Activated CD8-positive, alpha-beta memory T cell treated with anti-CD3 and anti-CD28 coated beads, Interleukin-2, amount 50 U/mL, for 48 hours (primary cell): ENCODE data around the gene CTBP2.
"Not testable (repeated sequence)": the region's sequence is repeated elsewhere in the genome, so short reads cannot be mapped to it uniquely, and the experiment has no call there.

Experiments
- DNase-seq: peaks from one replicate; pipeline ENCODE4 v3.0.0-alpha.2; 2020

The CTBP2 gene

DNA sequence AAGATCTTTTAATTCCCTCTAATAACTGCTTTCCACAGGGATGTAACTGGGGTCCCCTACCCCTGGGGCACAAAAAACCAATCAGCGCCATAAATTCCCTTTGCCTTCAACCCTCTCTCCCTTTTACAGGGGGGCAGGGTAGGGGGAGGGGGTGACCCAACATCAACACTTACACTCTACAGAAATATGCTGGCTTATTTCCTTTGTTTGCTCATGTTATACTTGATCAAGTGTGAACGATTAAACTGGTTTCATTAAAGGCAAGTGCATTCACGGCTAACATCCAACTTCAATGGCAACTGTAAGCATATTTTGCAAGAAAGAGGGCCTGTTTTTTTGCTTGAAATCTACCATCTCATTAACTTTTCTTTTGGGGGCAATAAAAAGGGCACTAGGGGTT is 2.9 kb downstream of the CTBP2 start:
- DNase-seq = no peak

DNA sequence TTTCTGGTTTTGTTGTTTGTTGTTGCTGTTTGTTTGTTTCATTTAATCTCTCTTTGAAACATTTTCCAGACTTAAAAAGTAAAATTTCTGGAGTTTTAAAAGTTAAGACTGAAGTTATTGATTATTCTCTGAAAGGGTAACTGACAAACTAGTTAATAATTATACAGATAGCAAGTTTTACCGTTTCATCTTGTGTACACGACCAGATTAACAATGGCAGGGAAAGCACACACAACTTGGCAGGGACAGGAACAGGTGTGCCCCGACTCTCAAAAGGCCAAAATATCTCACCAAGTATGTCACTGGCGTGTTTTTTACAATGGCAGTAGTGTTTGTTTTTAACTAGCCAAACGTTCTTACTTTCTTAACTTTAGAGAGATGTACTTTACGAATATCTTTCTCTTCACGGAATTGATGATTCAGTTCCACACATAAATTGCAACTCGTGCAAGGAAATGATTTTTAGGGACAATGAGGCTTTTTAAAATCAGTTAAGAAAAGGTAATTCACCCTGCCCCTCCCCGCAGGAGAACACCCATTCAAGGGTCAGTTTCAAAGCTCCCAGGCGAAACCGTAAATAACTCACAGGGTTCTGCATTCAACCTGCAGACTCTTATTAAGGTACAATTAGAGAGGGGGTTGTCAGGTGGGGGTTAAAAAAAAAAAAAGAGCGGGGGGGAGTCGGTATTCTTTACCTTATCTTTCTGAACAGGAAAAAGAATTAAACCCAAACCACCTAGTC is 3.5 kb downstream of the CTBP2 start:
- DNase-seq = no peak

- no peak for DNase-seq
Observed at GRCh38 chr10:125156196-125156595, 4.2 kb downstream of the CTBP2 start.

DNA sequence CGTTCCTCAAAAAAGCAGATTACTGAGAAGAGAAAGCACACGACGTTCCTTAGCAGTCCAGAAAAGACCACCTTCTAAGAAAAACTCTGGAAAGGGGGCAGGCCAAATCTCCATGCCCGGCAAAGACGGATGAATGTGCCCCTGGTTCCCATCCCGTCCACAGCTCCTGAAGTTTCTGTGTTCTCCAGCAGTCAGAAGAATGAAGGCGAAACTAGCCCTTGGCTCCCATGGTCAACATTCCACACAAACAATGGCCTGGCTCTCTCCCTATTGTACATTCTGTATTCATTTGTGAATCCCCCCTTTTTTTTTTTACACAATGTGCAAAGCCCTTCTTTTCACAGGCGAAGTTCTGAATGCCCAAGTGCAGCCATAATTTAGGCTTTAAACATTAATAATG is 5.3 kb downstream of the CTBP2 start:
- DNase-seq = no peak

DNA sequence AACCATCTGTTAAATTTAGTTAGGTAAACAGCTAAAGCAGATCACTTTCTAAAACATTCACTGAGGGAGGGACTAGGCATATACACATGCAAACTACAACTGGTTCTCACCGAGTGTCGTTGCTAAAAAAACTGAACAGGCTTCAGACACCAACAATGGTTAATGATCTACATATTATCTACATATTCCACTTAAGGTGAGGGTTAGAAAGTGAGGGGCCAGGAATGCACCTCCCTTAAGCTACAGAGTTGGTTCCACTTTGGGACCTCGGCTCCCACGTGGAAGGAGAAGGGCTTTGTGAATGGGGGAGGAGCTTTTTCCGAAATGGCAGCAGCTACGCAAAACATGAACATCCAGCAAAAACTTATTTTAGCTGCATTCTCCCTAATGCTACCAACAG is 5.8 kb downstream of the CTBP2 start:
- no peak for DNase-seq

DNA sequence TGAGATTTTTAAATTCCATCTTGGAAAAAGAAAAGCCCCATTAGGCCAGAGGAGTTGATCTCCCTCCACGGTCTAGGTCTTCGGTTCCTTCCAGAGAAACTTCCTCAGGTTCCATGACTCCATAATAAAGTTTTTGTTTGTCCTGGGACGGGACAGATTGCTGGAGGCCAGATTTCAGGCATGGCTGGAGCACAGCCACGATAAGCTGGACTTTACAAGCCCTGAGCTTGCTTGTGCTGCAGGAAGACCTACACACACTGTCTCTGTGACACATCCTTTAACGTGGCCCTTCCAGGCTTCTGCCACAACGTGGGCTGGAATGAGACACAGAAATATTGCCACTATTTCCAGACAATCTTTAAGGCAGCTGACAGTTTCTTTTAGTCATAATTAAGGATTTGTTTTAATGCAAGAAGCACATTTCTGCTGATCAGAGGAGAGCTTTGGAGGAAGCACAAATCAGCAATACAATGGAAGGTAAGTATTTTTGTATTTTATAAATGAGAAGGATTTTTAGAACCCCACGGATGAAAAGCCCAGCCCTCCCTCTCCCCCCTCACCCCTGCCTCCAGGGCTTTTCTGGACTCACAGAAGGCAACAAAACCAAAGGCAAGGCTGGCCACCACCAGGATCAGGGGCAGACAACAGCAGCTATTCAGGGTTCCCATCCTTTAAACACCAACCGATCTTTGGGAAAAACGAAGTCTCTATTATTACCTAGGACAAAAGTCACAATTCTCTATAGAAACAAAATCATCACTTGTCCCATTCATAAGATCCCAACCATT is 6.5 kb downstream of the CTBP2 start:
- DNase-seq = no peak

DNA sequence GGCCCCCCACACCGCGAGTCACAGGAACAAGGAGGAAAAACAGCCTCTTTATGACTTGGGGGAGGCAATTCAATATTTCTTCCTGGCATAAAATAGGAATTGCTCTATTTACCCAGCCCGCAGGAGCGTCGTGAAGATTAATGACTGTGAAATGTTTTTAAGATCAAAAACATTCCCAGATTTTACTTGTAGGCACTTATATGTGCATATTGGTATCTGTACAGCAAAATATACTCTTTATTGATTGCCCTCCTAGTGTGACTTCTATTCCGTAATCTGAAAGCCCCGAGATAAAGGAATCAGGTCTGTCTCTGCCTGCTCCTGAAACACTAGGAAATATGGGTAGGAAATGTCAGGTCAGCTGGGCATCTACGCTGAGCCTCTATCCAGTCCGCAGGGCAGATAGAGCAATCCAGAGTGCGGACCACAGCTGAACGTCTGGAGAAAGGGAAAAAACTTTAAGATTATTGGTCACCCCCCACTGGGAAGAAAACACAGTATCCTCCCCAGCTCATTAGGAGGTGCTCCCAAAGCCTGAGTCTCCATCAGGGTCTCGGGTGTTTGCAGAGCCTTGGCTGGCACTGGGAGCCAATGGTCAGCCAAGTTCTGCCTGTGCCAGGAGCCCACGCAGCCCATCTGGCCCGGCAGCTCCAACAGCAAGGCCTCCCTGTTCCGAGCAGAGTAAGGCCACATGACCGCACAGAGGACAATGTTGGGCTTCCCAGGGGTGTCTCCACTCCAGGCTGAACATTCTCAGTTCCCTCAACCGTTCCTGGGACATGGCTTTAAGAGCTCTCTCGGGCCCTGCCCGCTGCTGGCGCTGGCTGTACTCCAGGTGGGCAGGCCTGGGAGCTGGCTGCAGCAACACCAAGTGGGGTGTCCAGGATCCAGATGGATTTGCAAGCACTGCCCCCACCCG is 7.7 kb downstream of the CTBP2 start:
- no peak for DNase-seq

DNA sequence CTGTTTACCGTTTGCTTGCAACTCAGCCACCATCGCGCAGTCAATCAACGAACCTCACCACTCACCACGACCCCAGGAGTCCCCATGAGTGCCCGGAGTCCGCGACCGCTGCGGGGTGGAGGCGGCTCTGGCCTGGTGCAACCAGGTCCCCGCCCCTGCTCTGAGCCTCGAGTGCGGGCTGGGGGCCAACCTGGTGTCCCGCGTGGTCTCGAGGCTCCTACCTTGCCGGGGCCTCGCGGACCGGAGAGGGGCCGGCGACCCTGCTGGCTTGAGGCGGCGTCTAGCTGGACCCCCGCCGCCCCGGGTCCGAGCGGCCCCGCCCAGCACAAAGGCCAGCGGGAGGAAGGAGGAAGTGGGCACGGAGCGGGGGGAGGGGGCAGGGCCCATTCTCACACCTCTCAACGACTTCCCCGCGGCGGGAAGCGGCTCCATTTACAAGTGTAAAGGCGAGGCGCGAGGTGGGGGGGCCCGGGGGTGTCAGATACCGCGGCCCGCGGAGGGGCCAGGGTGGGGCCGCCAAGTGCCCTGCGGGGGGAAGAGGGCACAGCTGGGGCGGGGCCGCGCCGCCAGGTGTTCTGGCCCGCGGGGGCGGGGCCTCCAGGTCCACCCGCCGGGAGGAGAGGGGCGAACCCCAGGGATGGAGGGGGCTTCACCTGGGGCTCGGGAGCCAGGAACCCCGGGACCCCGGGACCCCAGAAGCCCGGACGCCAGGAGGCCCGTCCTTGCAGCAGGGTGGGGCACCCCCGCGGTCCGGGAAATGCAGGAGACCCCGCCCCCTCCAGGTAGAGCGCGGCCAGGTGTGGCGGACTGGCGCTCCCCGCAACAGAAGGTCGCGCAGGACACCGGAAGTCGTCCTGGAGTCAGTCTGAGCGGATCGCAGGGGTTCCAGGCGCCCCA is 8.6 kb downstream of the CTBP2 start:
- no peak for DNase-seq

DNA sequence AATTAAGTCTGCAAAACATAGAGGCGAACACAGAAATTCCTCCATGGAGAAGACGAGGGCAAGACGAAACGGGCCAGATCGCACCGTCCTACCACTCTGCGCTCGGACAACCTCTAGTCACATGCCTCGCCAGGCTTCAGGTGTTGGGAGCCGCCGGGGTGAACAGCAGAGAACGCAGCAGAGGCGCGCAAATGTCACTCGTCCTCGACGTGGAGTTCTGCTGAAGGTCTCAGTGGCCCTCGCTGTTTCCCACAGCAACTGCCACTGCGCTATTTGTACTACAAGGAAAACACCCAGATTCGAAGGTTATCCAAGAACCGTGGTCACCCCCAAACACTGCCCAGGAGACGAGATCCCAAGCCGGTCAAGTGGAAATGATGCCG is 9.2 kb downstream of the CTBP2 start:
- DNase-seq = no peak

GRCh38 chr10:125150376-125151083 is 9.8 kb downstream of the CTBP2 start:
- DNase-seq = not testable (repeated sequence)

DNA sequence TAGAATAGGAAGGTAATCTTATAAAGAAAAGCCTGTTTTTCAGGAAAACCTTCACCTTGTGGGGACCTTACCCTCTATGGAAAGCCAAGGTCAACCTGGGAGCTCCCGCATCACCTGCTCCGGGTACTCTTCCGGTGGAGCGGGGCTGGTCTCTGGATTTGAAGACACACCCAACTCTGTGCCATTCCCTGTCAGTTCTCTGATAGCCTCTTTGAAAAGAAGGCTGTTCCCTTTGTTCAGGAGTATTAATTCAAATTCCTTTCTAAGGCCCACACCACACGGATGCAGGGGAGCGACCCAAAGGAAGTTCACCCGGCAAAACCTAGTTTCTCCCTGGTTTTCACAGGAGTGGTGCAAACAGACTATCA is 10.7 kb downstream of the CTBP2 start:
- no peak for DNase-seq

- DNase-seq = no peak
Observed at GRCh38 chr10:125149036-125149679, 11.2 kb downstream of the CTBP2 start.

DNA sequence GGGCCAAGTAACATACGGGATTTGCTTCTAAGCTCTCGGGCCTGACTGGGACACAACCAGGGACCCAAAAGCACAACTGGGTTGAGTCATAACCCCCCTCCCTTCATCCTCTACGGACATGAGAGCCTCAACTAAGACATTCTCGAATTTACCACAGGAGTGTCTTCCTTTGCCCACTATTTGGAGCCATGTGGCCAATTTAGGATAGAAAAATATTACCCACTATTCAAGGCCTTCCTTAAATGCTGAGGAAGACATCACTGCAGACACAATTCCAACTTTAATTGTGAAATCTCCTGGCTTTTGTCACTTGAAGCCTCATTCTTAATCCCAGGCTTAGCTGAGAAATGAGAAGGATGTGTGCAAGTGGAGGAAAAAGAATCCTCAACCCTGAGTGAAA is 11.8 kb downstream of the CTBP2 start:
- no peak for DNase-seq

DNA sequence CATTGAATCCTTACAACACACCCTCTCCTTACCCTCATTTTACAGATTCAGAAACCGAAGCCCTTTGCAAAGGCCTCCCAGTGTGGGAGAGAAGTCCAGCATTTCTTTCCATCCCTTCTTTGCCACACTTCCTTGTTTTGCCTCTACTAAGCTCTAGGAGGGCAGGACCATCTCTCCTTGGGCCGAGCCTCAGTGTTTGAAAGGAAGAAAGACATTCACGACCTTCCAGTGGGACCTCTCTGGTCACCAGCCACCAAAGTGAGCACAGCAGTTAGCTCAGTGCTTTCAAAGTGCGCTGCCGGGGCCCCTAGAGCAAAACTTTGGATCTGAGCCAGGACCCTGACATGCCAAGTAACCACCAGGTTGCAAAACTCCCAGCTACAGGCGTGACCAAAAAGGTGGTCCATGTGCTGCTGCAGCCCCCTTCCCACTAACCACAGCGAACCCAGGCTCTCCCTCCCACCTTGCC is 12.4 kb downstream of the CTBP2 start:
- DNase-seq = no peak

DNA sequence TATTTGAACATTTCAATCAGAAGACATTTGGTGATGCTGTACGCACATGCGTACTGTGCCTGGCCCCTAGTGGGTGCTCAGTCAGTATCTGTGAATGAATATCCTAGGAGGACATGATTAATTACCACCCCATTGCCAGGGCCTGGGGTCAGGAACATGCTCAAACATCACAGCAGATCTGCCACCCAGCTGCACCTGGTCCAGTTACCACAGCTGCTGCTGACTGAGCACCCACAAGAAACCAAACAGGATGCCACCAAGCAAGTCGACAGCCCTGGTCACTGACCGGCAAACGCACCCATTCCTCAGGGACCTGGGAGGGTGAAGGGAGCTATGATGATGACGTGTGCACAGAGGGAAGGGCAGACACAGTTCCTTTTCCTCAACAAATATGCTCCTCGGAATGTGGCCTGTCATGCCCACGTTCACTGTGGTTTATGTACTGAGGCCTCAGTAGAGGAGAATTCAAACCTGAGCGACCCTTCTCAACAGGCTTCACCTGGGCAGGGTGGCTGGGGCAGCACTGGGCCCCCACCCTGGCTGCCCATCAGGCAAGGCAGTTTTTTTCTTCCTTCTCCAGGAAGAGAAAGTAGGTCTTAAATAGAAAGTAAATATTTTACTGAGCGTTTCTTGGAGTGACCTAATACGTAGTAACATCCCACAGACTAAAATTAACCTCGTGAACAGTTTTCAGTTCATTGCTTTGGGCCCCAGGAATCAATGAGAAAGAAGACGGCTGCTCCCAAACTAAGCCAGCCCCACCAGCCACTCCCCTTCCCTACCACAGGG is 13.4 kb downstream of the CTBP2 start:
- no peak for DNase-seq

GRCh38 chr10:125145636-125146035 is 14.7 kb downstream of the CTBP2 start:
- DNase-seq = no peak

DNA sequence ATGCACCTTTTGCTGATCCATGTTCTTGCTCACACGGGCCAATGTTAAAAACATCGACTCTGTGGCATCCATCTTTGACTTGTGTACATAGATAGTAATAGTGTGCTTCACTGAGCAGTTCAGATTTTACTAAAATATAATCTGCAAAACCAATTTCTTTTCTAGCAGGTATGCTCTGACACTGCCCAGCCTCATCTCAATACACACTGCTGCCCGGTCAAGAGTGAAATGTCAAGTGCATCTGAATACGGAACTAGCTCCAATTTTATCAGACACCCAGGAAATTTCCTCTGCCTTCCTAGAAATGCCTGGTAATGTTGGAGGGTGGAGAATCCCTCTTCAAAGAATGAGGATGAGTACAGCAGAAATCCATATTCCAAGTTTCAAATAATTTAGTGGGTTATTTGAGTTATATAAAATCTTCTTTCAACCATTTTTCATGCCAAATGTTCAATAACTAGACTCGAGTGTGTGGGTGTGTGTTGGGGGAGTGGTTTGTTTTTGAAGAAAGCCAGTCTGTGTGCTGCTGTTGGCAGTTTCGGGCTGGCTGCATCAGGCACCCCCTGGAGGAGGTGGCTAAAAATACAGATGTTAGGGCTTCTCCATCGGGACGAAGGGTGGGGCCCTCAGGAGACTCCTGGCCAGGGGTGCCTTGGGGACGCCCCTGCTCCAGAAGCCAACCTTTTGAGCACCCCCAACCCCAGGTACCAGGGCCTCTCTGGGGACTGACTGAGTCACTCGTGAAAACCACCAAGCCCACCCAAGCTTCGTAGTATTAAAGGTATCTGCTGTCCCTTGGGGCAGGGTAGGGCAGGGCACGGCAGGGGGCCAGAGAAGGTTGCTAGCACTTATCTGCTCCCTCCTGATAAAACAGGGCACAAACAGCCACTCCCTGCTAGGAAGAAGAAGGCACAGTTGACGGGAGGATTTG is 15.4 kb downstream of the CTBP2 start:
- DNase-seq = no peak

DNA sequence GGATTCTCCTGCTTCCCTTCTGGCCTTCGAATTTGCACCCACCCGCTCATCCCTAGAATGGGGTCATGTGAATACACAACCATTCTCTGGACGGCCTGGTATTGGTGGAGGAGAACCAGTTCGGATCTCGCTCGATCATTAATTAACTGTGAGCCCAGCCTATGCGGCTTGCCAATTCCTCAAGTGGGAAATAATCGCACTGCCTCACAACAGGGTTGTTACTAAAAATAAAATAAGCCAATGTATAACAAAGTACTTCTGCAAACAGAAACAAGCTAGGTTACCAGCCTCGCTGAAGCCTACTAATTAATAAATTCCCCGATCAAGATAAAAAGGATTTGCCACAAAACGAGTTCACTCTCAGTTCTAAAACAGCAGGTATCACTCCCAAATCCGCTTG is 16.2 kb downstream of the CTBP2 start:
- no peak for DNase-seq

DNA sequence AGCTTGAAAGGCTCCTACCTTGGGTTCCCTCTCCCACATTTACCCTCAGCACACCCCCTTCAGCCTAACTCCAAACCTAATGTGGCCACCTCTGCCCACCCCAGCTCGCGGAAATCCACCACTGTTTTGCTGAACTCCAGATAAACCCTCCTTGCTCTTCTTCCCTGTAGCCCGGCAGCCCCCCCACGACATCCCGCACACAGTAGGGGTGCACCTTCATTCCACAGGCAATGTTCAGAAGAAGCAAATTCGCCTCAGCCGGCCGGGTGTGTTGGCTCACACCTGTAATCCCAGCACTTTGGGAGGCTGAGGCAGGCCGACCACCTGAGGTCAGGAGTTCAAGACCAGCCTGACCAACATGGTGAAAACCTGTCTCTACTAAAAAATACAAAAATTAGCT is 17.4 kb downstream of the CTBP2 start:
- DNase-seq = no peak
